Measurements from ENCODE around the gene PHLDA2. TPM values are rescaled to one million over a fixed set of nuclear protein-coding genes. Genes with fewer than 3 reads are reported as not detected.

Gene PHLDA2
- total RNA-seq, 1 donor from 2014 or later: 96.1 TPM

- Mint-ChIP-seq H3K27me3 (ENCODE audit: unreplicated experiment) (no peaks in the 10 kb centered on the region), H3K9me3 (ENCODE audit: unreplicated experiment) (no peaks in the 10 kb centered on the region), H3K36me3 (ENCODE audit: unreplicated experiment) (no peaks in the 10 kb centered on the region), H3K4me3 (ENCODE audit: unreplicated experiment) (no peak overlapping the region), H3K4me1 (ENCODE audit: unreplicated experiment) (peaks cover 46% of the 10 kb centered on the region), H3K27ac (ENCODE audit: unreplicated experiment) (peak overlapping the region; percentile 65)
- DNase-seq (ENCODE audit: extremely low spot score, unreplicated experiment): no peak
- no peak for TF ChIP-seq CTCF (IDR thresholded peaks at IDR 0.05)
These were observed 4.2 kb downstream of the PHLDA2 start for GRCh38 chr11:2924821-2925675.

- H3K4me1 Mint-ChIP-seq (ENCODE audit: unreplicated experiment): peaks cover 43% of the 10 kb centered on the region
- no peak for TF ChIP-seq CTCF (IDR thresholded peaks at IDR 0.05)
- H3K27ac Mint-ChIP-seq (ENCODE audit: unreplicated experiment): peak overlapping the region; percentile 65
- no peak overlapping the region for H3K4me3 Mint-ChIP-seq (ENCODE audit: unreplicated experiment)
- H3K36me3 Mint-ChIP-seq (ENCODE audit: unreplicated experiment): no peaks in the 10 kb centered on the region
- no peaks in the 10 kb centered on the region for H3K9me3 Mint-ChIP-seq (ENCODE audit: unreplicated experiment)
- H3K27me3 Mint-ChIP-seq (ENCODE audit: unreplicated experiment): no peaks in the 10 kb centered on the region
- no peak for DNase-seq (ENCODE audit: extremely low spot score, unreplicated experiment)
These were observed 4.8 kb downstream of the PHLDA2 start for GRCh38 chr11:2924381-2924780.

DNA sequence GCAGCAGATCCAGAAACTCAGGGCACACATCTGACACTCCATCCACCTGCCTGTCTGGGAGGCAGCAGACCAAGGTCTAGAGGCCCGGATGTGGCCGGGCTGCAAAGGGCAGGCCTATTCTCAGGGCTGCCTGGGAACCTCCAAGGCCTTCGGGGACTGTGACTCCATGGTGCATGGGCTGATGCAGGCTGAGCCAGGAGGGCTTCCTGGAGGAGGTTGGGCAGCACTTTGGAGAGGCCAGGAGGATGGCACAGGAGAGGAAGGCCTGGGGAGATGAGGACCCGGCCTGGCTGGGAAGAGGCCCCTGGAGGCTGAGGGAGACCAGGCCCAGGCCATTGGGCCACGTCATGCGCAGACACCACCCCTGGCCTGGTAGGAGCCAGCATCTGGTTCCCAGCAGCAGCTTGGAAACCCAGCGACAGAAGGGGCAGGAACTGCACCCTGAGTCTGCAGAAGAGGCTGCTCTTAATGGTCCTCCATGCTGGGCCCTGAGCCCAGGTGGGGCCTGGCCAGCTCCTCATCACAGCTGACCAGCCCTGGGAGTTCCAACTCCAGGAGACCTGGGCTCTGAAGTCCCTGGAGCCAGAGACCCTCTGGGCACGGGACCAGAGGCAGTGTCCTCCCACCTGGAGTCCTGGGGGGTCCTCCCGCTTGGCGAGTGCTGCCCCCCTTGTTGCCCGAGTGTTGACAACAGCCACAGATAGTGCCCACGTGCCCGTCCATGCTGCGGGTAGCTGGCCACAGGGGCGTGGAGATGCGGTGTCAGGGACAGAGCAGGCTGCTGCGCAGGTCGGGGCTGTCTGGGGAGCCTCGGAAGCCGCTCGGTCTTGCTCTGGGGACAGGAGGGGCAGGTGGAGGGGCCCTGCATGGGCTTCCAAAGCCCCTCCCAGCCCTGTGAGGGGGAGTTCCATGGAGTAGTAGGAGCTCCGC is 5.5 kb downstream of the PHLDA2 start:
- Mint-ChIP-seq H3K36me3 (ENCODE audit: unreplicated experiment) (no peaks in the 10 kb centered on the region), H3K4me1 (ENCODE audit: unreplicated experiment) (peaks cover 43% of the 10 kb centered on the region), H3K4me3 (ENCODE audit: unreplicated experiment) (no peak overlapping the region), H3K27ac (ENCODE audit: unreplicated experiment) (peak overlapping the region; percentile 65), H3K27me3 (ENCODE audit: unreplicated experiment) (no peaks in the 10 kb centered on the region), H3K9me3 (ENCODE audit: unreplicated experiment) (no peaks in the 10 kb centered on the region)
- no peak for TF ChIP-seq CTCF (IDR thresholded peaks at IDR 0.05)
- DNase-seq (ENCODE audit: extremely low spot score, unreplicated experiment): no peak

DNA sequence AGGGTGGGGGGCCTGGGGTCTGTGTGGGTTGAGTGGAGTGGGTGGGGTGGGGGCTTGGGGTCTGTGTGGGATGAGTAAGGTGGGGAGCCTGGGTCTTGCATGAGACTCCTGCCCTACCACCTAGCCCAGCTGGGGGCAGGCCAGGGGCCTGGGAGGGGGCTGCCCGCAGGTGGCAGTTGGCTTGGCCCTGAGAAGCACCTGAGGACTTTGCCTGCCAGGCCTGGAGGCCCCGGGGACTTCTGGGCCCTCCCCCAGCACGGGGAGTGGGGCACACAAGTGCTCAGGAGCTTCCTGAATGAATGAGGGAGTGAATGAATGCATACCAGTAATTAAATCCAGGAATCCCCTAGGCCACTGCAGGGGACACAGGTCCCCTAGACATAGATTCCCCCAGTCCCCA is 6.6 kb downstream of the PHLDA2 start:
- no peak overlapping the region for H3K27ac Mint-ChIP-seq (ENCODE audit: unreplicated experiment)
- no peaks in the 10 kb centered on the region for H3K9me3 Mint-ChIP-seq (ENCODE audit: unreplicated experiment)
- DNase-seq (ENCODE audit: extremely low spot score, unreplicated experiment): no peak
- H3K27me3 Mint-ChIP-seq (ENCODE audit: unreplicated experiment): no peaks in the 10 kb centered on the region
- no peak for TF ChIP-seq CTCF (IDR thresholded peaks at IDR 0.05)
- no peak overlapping the region for H3K4me3 Mint-ChIP-seq (ENCODE audit: unreplicated experiment)
- H3K36me3 Mint-ChIP-seq (ENCODE audit: unreplicated experiment): no peaks in the 10 kb centered on the region
- peaks cover 36% of the 10 kb centered on the region for H3K4me1 Mint-ChIP-seq (ENCODE audit: unreplicated experiment)

All from osteocyte (in vitro differentiated cells).